GM21576 (cell line): ENCODE data around the gene SYPL1.
"Not testable (repeated sequence)": the region's sequence is repeated elsewhere in the genome, so short reads cannot be mapped to it uniquely, and the experiment has no call there.

ENCODE experiments used
- ATAC-seq: cut with Tn5 transposase; IDR thresholded peaks from one replicate; pipeline ENCODE4 v1.9.1; 2021; ENCODE audit warnings: mild to moderate bottlenecking, moderate library complexity; ENCODE audit not compliant: unreplicated experiment

SYPL1 gene

GRCh38 chr7:106112118-106112971 lies at the start of gene SYPL1:
Gene SYPL1 (minus strand): TSS chr7:106112312. CDS start chr7:106112208, 104 bp downstream.
- ATAC-seq = peak; percentile 69

- ATAC-seq = no peak
Measured at GRCh38 chr7:106155027-106155426, 42.9 kb upstream of the SYPL1 start.

DNA sequence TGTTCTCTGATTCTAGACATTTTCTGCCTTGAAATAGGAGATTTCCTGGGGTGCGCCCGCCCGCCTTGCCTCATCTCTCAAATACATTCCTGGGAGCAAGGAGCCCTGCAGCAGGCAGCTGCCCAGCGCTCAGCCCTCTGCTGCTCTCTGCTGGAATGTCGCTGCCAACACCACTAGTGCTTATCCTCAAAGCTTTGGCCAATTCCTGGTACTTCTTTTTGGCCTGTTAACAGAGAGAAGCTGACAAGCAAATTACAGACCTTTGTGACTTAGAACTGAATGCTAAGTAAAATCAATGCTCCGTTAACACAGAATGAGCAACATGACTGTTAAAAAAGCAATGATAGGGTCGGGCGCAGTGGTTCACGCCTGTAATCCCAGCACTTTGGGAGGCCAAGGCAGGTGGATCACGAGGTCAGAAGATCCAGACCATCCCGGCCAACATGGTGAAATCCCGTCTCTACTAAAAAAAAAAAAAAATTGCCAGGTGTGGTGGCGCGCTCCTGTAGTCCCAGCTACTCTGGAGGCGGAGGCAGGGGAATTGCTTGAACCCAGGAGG lies 41.9 kb upstream of the SYPL1 start:
- ATAC-seq = peak; percentile 73

GRCh38 chr7:106152313-106152665 lies 40.2 kb upstream of the SYPL1 start:
- ATAC-seq = no peak

DNA sequence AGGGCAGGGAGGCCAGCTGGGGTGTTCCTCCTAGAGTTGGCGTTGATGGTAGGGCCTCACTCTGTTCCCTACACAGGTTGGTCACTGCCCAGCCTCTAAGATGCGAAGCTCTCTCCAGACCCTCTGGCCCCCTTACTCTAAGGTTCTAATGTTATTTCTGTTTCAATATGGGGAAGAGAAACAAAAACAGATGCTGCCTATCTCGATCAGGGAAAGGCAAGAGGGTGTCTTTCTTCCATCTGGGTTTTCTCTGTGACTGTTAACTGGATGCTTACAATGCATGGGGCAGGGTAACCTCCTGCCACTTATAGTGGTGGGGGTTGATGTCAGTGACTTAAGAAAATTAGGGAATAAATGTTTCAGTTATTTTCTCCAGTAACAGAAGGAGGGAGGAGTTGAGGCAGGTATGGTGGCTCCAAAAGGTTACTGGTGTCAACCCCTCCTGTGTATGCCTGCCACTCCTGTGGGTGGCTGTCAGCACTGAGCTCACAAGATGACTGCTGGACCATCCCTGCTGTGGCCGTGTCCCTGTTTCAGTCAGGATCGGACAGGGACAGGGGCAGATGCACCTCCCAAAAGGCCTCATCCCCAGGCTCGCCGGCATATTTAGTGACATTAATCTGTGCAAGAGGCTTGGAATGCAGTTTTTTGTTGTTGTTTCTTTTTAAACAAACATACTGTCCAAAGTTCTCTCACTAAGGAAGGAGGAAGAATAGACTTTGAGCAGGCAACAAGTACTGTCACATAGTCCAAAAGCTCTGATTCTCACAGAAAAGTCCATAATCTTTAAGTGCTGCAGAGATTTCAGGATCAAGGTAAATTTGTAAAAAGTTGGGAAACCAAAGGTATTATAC lies 39.6 kb upstream of the SYPL1 start:
- ATAC-seq = no peak

DNA sequence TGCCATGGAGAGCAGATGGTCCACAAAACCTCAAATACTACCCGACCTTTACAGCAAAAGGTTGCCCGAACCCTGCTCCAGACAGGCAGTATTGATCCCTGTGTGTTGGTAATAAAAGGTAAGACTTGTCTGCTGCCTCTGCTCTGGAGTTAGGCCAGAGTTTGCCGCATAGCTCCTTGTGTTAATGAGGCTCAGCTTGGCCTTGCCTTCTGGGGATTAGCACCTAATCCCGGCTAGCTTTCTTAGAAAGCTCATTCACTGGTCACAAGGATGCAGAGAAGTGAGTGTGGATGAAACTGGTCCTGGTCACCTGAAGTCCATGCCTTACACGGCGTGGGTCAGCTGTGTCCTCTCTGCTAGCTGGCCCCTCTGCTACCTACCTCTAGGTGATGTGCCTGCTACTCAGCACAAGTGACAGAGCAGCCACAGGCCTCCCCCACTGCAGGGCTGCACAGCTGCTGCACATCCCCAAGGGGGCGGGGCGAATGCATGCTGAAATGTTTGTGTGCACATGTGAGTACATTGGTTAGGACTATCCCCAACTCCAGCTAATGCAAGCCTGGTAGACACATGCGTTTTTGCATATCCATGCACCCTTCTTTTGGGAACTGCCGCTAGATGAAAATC lies 31.7 kb upstream of the SYPL1 start:
- ATAC-seq = no peak

- no peak for ATAC-seq
Measured at GRCh38 chr7:106142136-106142535, 30.0 kb upstream of the SYPL1 start.

GRCh38 chr7:106140406-106141173 lies 28.5 kb upstream of the SYPL1 start:
- ATAC-seq = no peak

- ATAC-seq = no peak
Measured at GRCh38 chr7:106139265-106140251, 27.4 kb upstream of the SYPL1 start.

- ATAC-seq = no peak
Measured at GRCh38 chr7:106138776-106139175, 26.7 kb upstream of the SYPL1 start.

GRCh38 chr7:106138181-106138580 lies 26.1 kb upstream of the SYPL1 start:
- ATAC-seq = not testable (repeated sequence)

- ATAC-seq = no peak
Measured at GRCh38 chr7:106134241-106134640, 22.1 kb upstream of the SYPL1 start.

GRCh38 chr7:106129291-106129690 lies 17.2 kb upstream of the SYPL1 start:
- no peak for ATAC-seq

DNA sequence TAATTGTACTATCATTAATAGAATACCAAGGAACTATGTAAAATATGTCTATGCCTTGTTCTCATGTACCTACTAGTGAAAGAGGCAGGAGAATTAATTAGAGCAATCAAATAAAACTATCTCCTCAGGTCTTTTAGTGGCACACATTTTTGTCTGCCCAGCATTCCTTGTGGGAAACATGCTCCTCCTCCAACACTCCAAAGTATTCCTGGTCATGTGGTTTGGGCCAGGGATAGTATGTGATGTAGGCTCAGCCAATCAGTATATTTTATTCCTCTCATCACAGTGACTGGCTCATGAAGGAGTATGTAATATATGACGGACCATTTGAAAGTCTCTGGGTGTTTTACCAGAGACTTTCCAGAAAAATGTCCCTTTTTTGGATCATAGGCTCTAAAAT lies 16.7 kb upstream of the SYPL1 start:
- no peak for ATAC-seq

DNA sequence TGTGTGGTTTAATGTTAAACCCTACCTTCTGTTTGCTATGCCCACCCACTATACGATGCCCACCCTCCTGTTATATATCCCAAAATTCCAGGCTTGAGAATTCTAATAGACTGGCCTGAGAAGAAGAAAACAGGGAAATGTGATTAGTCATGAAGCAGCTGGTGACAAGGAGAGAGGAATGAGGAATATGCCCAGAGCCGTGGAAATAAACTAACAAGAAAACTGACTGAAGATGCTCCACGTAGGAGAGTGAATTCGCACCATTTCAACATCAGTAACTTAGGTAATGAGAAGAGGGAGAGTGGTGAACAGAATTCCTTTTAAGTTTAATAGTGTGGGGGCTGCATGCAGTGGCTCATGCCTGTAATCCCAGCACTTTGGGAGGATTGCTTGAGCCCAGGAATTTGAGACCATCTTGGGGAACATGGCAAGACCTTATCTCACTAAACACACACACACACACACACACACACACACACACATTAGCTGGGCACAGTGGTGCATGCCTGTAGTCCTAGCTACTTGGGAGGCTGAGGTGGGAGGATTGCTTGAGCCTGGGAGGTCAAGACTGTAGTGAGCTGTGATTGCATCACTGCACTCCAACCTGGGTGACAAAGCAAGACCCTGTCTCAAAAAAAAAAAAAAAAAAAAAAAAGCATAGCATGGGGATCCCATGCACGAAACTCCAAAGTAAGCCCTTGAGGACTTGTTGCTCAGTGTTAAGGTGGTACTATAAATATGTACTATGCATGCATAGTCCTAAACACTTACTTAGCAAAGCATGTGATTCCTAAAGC lies 16.1 kb upstream of the SYPL1 start:
- no peak for ATAC-seq

- no peak for ATAC-seq
Measured at GRCh38 chr7:106126170-106126938, 14.2 kb upstream of the SYPL1 start.

DNA sequence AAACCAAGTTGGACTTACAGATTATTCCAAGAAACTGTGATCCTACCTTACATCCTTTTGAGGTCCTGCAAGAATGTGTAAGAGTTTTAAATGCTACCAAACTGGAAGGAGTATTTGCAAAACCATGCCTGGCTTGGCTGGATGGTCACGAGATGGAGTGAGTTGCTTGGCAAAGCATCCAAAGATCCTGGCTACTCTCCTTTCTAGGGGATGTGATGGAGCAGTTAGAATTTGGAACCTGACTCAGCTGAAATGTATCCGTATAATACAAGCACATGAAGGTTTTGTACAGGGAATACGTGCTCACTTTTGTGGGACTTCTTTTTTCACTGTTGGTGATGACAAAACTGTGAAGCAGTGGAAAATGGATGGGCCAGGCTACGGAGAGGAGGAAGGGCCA lies 13.3 kb upstream of the SYPL1 start:
- ATAC-seq = no peak

- no peak for ATAC-seq
Measured at GRCh38 chr7:106124186-106124585, 12.1 kb upstream of the SYPL1 start.
